ENCODE data around the gene RNU4-1.

RNU4-1 gene

GRCh38 chr12:120276734-120277133, 16.3 kb downstream of the RNU4-1 start:
- H2AFZ ChIP-seq (ENCODE audit: low read length), result no peak overlapping the region
- TF ChIP-seq EZH2 (IDR thresholded peaks at IDR 0.05; ENCODE audit: borderline replicate concordance, low read length), result no peak
- TF ChIP-seq, protein P1, sequence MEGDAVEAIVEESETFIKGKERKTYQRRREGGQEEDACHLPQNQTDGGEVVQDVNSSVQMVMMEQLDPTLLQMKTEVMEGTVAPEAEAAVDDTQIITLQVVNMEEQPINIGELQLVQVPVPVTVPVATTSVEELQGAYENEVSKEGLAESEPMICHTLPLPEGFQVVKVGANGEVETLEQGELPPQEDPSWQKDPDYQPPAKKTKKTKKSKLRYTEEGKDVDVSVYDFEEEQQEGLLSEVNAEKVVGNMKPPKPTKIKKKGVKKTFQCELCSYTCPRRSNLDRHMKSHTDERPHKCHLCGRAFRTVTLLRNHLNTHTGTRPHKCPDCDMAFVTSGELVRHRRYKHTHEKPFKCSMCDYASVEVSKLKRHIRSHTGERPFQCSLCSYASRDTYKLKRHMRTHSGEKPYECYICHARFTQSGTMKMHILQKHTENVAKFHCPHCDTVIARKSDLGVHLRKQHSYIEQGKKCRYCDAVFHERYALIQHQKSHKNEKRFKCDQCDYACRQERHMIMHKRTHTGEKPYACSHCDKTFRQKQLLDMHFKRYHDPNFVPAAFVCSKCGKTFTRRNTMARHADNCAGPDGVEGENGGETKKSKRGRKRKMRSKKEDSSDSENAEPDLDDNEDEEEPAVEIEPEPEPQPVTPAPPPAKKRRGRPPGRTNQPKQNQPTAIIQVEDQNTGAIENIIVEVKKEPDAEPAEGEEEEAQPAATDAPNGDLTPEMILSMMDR (IDR thresholded peaks at IDR 0.05; ENCODE audit: low read length), result no peak
- H3K27ac ChIP-seq (ENCODE audit: low read depth, low read length, poor library complexity, severe bottlenecking), result no peak overlapping the region
- H3F3A ChIP-seq (ENCODE audit: insufficient read depth, low read length), result no peaks in the 10 kb centered on the region
- H3K4me1 ChIP-seq (ENCODE audit: insufficient read depth, low read length, severe bottlenecking), result no peaks in the 10 kb centered on the region
- H3K36me3 ChIP-seq (ENCODE audit: insufficient read depth, low read length), result no peaks in the 10 kb centered on the region; the same call in 1 of the 2 replicates
- H3K4me2 ChIP-seq (ENCODE audit: low read length), result no peak overlapping the region
- no peak overlapping the region for H3K9ac ChIP-seq (ENCODE audit: low read length)
- no peaks in the 10 kb centered on the region for H3K9me2 ChIP-seq (ENCODE audit: low read depth, low read length)
- no peaks in the 10 kb centered on the region; the same call in 1 of the 2 replicates for H3K27me3 ChIP-seq (ENCODE audit: insufficient read depth, low read length)
- no peaks in the 10 kb centered on the region for H4K20me1 ChIP-seq (ENCODE audit: insufficient read depth, low read length)
- H3K9me3 ChIP-seq (ENCODE audit: low read length), result peaks cover 4% of the 10 kb centered on the region
- H3K4me3 ChIP-seq (ENCODE audit: low read depth, low read length, poor library complexity, severe bottlenecking), result no peak overlapping the region
- H3K79me2 ChIP-seq (ENCODE audit: insufficient read depth, low read length), result no peaks in the 10 kb centered on the region

DNA sequence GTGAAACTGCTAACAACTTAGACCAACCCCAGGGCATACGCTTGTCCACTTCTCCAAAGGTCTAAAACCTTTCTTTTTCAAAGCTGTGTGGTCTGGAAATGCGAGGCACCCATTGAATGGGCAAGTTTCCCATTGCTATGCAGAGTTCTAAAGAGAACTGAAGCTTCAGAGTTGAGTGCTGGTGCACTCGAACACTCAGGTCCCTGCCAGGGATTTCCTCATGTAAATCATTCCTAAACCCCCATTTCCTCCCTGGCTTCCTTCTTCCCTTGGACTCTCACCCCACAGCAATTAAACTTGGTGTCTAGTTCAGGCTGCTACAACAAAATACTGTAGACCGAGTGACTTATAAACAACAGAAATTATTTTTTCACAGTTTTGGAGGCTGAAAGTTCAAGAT, 25.3 kb downstream of the RNU4-1 start:
- Histone ChIP-seq H3K27me3 (ENCODE audit: insufficient read depth, low read length) (0 out of 2 replicates have a peak, but pooled peaks cover 5% of the 10 kb centered on the region), H2AFZ (ENCODE audit: low read length) (no peak overlapping the region), H3F3A (ENCODE audit: insufficient read depth, low read length) (no peaks in the 10 kb centered on the region), H3K9me3 (ENCODE audit: low read length) (no peaks in the 10 kb centered on the region), H3K27ac (ENCODE audit: low read depth, low read length, poor library complexity, severe bottlenecking) (no peak overlapping the region), H3K36me3 (ENCODE audit: insufficient read depth, low read length) (no peaks in the 10 kb centered on the region), H3K4me3 (ENCODE audit: low read depth, low read length, poor library complexity, severe bottlenecking) (no peak overlapping the region), H3K4me2 (ENCODE audit: low read length) (no peak overlapping the region), H3K4me1 (ENCODE audit: insufficient read depth, low read length, severe bottlenecking) (peaks cover 9% of the 10 kb centered on the region), H3K9me2 (ENCODE audit: low read depth, low read length) (no peaks in the 10 kb centered on the region), H3K79me2 (ENCODE audit: insufficient read depth, low read length) (no peaks in the 10 kb centered on the region), H4K20me1 (ENCODE audit: insufficient read depth, low read length) (no peaks in the 10 kb centered on the region), H3K9ac (ENCODE audit: low read length) (no peak overlapping the region)
- TF ChIP-seq, protein P1 (IDR thresholded peaks at IDR 0.05; ENCODE audit: low read length), result no peak
- TF ChIP-seq EZH2 (IDR thresholded peaks at IDR 0.05; ENCODE audit: borderline replicate concordance, low read length), result no peak

DNA sequence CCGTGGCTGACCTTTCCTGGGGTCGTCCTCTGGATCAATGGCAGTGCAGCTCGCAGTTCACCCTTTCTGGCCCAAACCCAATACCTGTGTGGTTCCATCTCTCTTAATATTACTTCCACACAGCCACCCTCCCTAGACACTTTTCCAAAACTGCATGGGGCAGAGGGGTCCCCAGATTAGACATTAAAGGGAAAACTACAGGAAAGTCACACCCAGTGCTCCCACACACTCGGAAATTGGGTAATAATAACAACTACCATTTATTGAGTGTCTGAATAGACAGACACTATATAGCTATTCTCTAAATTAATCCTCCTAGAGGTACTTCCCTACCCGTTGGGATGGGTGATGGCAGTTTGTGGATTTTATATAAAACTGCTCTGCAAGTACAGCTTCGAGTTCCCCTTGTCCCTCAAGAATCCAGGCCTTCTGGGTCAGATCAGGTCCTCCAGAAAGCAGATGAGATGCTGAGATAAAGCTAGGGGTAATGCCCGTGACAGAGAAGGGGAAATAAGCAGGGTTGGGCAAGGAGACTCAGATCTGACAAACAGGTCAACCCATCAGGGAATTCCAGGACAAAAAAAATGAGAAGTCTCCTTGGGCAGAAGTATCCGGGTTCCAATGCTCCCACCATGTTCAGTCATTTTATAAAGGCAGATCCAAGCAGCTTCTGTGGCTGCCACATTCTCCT, 26.7 kb downstream of the RNU4-1 start:
- Histone ChIP-seq H4K20me1 (ENCODE audit: insufficient read depth, low read length) (no peaks in the 10 kb centered on the region), H3K4me1 (ENCODE audit: insufficient read depth, low read length, severe bottlenecking) (peaks cover 9% of the 10 kb centered on the region), H3K4me2 (ENCODE audit: low read length) (peak overlapping the region; percentile 15; the same call in 1 of the 2 replicates), H3K36me3 (ENCODE audit: insufficient read depth, low read length) (no peaks in the 10 kb centered on the region), H3K27me3 (ENCODE audit: insufficient read depth, low read length) (0 out of 2 replicates have a peak, but pooled peaks cover 8% of the 10 kb centered on the region), H3K9me2 (ENCODE audit: low read depth, low read length) (no peaks in the 10 kb centered on the region), H3K9me3 (ENCODE audit: low read length) (no peaks in the 10 kb centered on the region), H3F3A (ENCODE audit: insufficient read depth, low read length) (no peaks in the 10 kb centered on the region), H3K79me2 (ENCODE audit: insufficient read depth, low read length) (no peaks in the 10 kb centered on the region), H2AFZ (ENCODE audit: low read length) (no peak overlapping the region), H3K27ac (ENCODE audit: low read depth, low read length, poor library complexity, severe bottlenecking) (no peak overlapping the region), H3K9ac (ENCODE audit: low read length) (no peak overlapping the region), H3K4me3 (ENCODE audit: low read depth, low read length, poor library complexity, severe bottlenecking) (peak overlapping the region; percentile 27)
- TF ChIP-seq EZH2 (IDR thresholded peaks at IDR 0.05; ENCODE audit: borderline replicate concordance, low read length), result no peak
- TF ChIP-seq, protein P1 (IDR thresholded peaks at IDR 0.05; ENCODE audit: low read length), result no peak
